Prostate gland (tissue), 2 donors: ENCODE measurements around the gene ABL1.

Experiments
- POLR2A ChIP-seq: fragments of 450-650 bp; IDR thresholded peaks from one replicate; pipeline ENCODE4 v1.6.1; 2016; ENCODE audit warnings: antibody characterized with exemption, mild to moderate bottlenecking
- POLR2AphosphoS5 ChIP-seq: sonication (generic); formaldehyde crosslinking; IDR thresholded peaks from one replicate; pipeline ENCODE4 v1.6.1; 2017; ENCODE audit warnings: antibody characterized with exemption
- TF ChIP-seq, protein P1 (sequence below), 4 experiments: fragments of 200-600 bp in 2 of 4; fragments of 450-650 bp in 2 of 4; sonication (generic) in 2 of 4; IDR thresholded peaks; 1 replicate in 3 of 4; 2 replicates in 1 of 4; pipeline ENCODE4 v1.5.1; 2016 to 2019; ENCODE audit warnings: antibody characterized with exemption in 4 of 4, mild to moderate bottlenecking in 2 of 4, moderate library complexity in 2 of 4

DNA sequence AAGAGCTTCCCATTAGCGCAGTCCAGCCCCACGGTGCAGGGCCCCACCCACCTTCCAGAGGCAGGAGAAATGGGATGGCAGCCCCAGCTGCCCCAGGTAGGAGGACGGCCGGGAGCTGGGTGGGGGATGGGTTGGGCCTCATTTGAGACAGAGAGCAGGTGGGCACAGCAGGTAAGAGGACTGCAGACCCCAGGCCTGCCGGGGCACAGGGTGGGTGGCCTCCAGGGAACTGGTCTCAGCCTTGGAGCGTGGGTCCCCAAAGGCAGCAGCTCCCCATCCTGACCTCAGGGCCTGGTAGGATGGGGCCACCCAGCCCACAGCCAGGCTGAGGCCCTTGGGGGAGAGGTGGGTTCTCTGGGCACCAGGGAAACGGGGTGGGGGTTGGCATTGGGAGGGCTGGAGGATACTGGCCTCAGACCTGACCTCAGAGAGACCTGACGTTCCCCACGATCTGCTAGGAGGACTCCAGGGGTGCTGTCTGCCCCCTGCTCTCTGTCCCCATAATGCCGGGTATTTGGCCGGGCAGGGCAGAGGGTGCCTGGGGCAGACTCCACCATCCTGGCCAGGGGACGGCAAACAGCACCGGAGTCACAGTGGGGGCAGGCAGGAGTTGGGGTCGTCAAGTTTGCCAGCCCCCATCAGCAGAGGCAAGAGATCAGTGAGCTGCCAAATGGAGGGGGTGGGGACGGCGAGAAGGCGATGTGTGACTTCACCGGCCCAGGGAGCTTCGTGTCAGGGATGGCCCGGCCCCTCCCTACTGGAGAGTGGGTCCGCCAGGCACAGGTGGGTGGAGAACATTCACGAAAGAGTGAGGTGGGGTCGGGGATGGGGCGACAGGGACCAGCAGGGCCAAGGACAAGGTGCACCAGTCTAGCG is 68.4 kb downstream of the ABL1 start:
- TF ChIP-seq, protein P1, sequence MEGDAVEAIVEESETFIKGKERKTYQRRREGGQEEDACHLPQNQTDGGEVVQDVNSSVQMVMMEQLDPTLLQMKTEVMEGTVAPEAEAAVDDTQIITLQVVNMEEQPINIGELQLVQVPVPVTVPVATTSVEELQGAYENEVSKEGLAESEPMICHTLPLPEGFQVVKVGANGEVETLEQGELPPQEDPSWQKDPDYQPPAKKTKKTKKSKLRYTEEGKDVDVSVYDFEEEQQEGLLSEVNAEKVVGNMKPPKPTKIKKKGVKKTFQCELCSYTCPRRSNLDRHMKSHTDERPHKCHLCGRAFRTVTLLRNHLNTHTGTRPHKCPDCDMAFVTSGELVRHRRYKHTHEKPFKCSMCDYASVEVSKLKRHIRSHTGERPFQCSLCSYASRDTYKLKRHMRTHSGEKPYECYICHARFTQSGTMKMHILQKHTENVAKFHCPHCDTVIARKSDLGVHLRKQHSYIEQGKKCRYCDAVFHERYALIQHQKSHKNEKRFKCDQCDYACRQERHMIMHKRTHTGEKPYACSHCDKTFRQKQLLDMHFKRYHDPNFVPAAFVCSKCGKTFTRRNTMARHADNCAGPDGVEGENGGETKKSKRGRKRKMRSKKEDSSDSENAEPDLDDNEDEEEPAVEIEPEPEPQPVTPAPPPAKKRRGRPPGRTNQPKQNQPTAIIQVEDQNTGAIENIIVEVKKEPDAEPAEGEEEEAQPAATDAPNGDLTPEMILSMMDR (IDR thresholded peaks at IDR 0.05): no peak
- no peak for TF ChIP-seq POLR2AphosphoS5
- no peak for TF ChIP-seq POLR2A
